ENCODE measurements around the gene ZMYND10. TPM values are rescaled to one million over a fixed set of nuclear protein-coding genes. Genes with fewer than 3 reads are reported as not detected.

ZMYND10 gene
- total RNA-seq, 4 donors from 2014 or later, result 0.28 to 2.1 (median 0.64) TPM

- ATAC-seq (ENCODE audit: low FRiP score) (no peak), DNase-seq (ENCODE audit: low spot score) (no peak)
- TF ChIP-seq CTCF (IDR thresholded peaks at IDR 0.05), result no peak
Measured at GRCh38 chr3:50325497-50326181, 19.9 kb downstream of the ZMYND10 start.

- DNase-seq (ENCODE audit: low spot score), result no peak
Measured at GRCh38 chr3:50325113-50325480, 20.4 kb downstream of the ZMYND10 start.

GRCh38 chr3:50324351-50325112 lies 21.0 kb downstream of the ZMYND10 start:
- ATAC-seq (ENCODE audit: low FRiP score) (no peak), DNase-seq (ENCODE audit: low spot score) (peak; percentile 77)
- TF ChIP-seq CTCF (IDR thresholded peaks at IDR 0.05), result peak in 2 of 3 donors; percentile 79 to 84

More at GRCh38 chr3:50325113-50325480, 20.4 kb downstream of the ZMYND10 start:
- no peak for TF ChIP-seq CTCF (IDR thresholded peaks at IDR 0.05)
- ATAC-seq (ENCODE audit: low FRiP score), result no peak

- DNase-seq (ENCODE audit: low spot score), result no peak
Measured at GRCh38 chr3:50323614-50324199, 21.8 kb downstream of the ZMYND10 start.

GRCh38 chr3:50323092-50323600 lies 22.4 kb downstream of the ZMYND10 start:
- DNase-seq (ENCODE audit: low spot score) (no peak), ATAC-seq (ENCODE audit: low FRiP score) (no peak)
- no peak for TF ChIP-seq CTCF (IDR thresholded peaks at IDR 0.05)

More at GRCh38 chr3:50323614-50324199, 21.8 kb downstream of the ZMYND10 start:
- no peak for TF ChIP-seq CTCF (IDR thresholded peaks at IDR 0.05)
- no peak for ATAC-seq (ENCODE audit: low FRiP score)

GRCh38 chr3:50322386-50323091 lies 23.0 kb downstream of the ZMYND10 start, which contains the start of gene HYAL2:
Gene HYAL2 (minus strand): TSS chr3:50322745. CDS start chr3:50320489, 2,256 bp downstream.
- ATAC-seq (ENCODE audit: low FRiP score) (no peak), DNase-seq (ENCODE audit: low spot score) (no peak)
- TF ChIP-seq CTCF (IDR thresholded peaks at IDR 0.05), result no peak

Data from omental fat pad (tissue), 4 donors.